Pons (tissue), 1 donor: ENCODE measurements around the gene GSG1L.

Experiments
- DNase-seq: peaks from one replicate; pipeline ENCODE4 v3.0.0-alpha.2; 2016; ENCODE audit warnings: low spot score

Gene GSG1L

GRCh38 chr16:27849621-27850020 lies 213.9 kb downstream of the GSG1L start:
- no peak for DNase-seq

- DNase-seq: no peak
Measured at GRCh38 chr16:27847030-27847550, 216.4 kb downstream of the GSG1L start.

- DNase-seq: no peak
Measured at GRCh38 chr16:27844826-27845225, 218.7 kb downstream of the GSG1L start.

DNA sequence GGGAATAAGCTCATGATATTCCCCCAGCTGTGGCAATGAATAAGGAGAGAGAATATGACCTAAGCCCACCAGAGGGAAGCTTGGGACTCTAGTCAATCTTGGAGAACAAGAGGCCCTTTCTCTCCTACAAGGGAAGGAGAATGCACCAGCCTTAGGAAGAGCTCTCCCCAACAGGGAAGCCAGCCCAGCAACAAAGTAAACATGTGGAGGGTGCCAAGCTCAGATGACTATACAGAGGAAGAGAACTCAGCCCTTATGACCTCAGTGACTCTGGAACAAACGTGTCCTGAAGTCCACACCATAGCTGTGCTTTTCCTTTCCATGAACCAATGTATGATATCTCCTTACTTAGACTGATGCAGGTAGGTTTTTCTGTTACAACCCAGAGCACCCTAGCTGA lies 219.7 kb downstream of the GSG1L start:
- no peak for DNase-seq

- no peak for DNase-seq
Measured at GRCh38 chr16:27841911-27842310, 221.6 kb downstream of the GSG1L start.

DNA sequence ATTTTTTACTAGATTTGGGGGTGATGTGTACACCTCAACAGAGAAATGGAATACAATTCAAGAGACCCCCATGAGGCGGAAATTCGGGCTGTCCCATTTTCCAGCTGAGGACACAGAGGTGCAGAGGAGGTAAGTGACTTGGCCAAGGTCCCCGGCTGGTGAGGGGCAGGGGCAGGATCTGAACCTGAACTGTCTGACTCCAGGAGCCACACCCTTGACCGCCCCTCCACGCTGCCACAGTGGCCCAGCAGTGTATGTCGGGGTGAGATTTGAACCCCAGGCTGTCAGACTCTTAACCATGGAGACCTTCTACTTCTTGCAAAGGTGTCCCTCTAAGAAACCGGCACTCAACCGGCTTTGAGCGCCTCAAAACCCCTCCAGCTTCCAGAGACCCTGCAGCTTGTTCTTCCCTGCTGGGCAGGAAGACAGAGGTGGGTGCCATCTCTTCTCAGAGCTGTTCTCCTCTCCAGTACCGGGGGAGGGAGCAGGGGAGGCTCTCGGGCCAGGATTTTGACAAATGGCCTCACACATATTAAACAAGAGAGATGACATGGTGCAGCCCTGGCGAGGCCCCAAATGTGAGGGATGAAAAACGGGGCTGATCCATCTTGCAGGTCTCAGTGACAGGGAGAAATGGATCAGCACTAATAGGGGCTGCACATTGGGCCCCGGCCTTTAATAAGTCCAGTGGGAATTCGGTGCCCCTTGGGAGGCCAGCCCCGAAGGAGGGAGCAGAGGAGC lies 222.3 kb downstream of the GSG1L start:
- no peak for DNase-seq

GRCh38 chr16:27840311-27841060 lies 223.0 kb downstream of the GSG1L start:
- DNase-seq: no peak

GRCh38 chr16:27839419-27839818 lies 224.1 kb downstream of the GSG1L start:
- no peak for DNase-seq

- no peak for DNase-seq
Measured at GRCh38 chr16:27838536-27839175, 224.9 kb downstream of the GSG1L start.

DNA sequence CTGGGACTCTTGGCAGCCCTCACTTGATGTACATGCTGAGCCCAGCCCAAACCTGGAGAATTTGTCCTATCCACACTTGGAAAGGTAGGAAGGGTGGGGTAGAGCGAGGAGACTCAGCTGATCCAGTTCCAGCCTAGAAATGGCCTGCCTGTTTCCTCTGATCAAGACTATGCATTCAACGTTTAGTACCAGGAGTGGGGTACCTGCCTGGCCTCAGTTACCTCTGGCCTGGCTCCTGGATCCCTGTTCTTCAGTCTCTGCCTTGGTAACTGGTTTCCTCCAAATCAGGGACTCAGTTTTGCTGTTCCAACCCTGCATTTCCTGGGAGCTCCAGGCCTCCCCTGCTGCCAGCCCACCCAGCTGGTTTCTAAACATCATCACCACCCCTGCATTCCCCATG lies 233.5 kb downstream of the GSG1L start:
- DNase-seq: no peak

DNA sequence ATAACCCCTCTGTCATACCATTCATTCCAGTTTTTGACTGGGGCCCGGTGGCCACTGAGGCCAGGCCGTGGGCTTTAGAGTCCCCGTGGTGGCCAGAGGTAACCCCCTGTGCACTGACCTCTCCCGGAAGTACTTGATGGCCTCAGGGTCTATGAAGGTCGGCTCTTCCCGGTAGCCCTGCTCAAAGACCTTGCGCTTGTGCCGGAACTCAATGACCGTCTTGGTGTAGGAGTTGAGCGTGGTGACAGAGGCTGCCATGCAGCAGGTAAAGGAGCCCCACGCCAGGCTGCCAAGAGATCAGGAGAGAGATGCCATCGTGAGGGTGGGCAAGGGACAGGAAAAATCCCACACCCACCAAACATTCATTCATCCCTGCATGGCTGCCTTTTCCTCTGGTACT lies 234.8 kb downstream of the GSG1L start:
- no peak for DNase-seq

DNA sequence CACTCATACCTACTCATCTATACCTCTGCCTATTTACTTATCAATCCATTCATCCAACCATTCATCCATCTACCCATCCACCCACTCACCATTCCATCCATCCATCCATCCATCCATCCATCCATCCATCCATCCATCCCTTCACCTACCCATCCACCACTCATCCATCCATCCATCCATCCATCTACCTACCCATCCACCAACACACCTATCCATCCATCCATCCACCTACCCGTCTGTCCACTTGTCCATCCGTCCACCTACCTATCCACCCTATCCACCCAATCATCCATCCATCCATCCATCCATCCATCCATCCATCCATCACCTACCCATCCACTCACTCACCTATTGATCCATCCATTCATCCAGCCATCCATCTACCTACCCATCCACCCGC lies 235.7 kb downstream of the GSG1L start:
- no peak for DNase-seq

DNA sequence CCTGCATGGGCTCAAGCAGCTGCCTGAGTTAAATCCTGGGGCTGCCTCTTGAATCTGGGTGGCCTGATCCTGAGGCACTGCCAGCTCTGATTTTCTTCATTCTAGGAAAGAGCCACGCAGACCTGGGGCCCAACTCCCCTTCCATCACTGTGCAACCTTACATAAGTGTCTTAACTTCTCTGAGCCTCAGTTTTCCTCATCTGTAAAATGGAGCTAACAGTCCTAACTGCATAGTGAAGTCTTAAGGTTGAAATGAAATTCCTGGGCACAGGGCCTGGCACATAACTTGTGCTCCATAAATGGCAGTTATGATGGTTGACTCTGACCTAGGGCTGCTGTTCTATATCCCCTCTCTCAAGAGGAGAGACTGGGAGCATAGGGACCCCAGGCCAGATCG lies 236.6 kb downstream of the GSG1L start:
- DNase-seq: no peak

DNA sequence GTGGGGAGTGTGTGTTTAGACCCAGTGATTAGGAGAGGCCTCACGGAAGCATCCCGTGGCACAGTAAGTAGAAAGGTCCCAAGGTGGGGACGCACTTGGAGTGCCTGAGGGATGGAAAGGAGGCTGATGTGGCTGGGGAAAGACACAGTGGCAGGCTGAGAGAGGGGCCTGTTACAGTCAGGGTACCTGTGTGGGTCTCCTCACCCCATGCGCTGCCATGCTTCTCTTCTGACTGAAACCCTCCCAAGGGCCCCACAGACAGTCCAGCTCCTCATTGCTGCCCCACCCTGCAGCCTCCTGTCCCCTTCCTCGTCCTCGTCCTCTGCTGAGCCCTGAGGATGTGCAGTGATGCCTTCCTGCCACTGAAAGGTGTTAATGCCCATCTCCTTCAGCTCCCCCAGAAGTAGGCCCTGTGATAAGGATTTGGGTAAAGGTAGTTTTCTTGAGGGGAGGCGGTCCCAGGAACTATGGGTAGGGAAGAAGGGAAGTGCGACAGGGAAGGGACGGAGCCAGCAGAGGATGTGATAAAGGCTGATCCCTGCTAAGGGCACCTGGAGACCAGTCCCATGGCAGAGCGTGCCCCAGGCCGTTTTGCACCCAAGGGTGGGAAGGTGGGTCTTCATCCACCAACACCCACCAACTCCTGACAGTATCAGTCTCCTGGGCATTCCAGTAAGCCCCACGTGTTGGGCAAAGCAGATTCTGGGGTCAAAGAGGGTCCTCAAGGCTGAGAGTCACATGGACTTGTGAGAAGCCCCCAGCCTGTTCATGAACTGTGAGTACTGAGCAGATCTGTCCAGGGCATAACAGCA lies 237.2 kb downstream of the GSG1L start:
- DNase-seq: no peak

- DNase-seq: no peak
Measured at GRCh38 chr16:27824786-27825185, 238.7 kb downstream of the GSG1L start.

GRCh38 chr16:27824006-27824405 lies 239.5 kb downstream of the GSG1L start:
- DNase-seq: no peak

DNA sequence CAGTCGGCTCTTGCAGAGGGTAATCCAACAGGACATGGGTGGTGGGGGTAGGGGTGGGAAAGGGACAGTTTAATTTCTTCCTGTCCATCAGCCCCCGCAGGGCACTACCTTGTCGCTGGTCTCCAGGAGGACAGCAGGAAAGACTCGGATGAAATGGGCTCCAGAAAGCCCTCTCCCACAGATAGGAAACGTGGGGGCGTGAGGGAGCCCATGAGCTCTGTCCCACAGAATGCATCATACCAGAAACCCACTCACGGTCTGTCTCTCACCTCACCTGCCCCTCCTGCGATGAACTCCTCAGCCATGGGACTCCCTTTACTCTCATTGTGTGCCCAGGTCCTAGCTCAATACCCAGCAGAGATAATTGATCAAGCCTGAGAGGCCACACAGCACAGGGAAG lies 240.1 kb downstream of the GSG1L start:
- no peak for DNase-seq

DNA sequence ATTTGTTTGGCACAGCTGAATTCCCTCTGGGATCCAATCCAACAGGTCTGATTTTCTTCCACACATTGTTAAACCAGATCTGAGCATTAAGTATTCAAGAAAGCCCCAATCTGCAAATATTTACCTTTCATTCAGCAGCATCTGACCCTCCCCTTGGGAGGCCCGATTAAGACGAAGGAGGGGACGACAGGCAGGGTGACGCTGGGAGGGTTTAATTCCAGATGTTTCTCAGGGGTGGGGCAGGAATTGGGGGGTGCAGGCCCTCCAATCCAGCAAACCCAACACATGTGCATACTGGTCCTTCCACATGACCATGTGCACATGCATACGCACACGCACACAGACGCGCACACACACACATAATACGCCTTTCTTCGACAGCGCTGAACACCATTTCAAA lies 240.5 kb downstream of the GSG1L start:
- no peak for DNase-seq

DNA sequence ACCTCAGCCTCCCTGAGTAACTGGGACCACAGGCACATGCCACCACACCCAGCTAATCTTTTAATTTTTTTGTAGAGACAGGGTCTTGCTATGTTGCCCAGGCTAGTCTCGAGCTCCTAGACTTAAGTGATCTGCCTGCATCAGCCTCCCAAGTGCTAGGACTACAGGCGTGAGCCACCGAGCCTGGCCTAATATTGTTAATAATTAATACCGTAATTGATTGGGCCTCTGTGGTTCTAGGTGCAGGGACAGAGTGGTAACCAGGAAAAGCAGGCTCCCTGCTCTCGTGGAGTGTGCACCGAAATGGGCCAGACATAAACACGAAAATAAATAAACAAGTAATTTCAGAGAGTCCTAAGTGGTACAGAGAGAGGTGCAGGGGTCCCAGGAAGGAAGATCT lies 241.0 kb downstream of the GSG1L start:
- no peak for DNase-seq

GRCh38 chr16:27820646-27821345 lies 242.7 kb downstream of the GSG1L start:
- DNase-seq: no peak

- DNase-seq: no peak
Measured at GRCh38 chr16:27819881-27820610, 243.5 kb downstream of the GSG1L start.
